ENCODE data around the gene RPS21. TPM values are rescaled to one million over a fixed set of nuclear protein-coding genes. Genes with fewer than 3 reads are reported as not detected.
"Not testable (repeated sequence)": the region's sequence is repeated elsewhere in the genome, so short reads cannot be mapped to it uniquely, and the experiment has no call there.

RPS21 gene
- polyA plus RNA-seq, 1 donor: 1,316 TPM

- no peak for DNase-seq (ENCODE audit: low read depth)
Observed at GRCh38 chr20:62365814-62366369, 21.0 kb upstream of the RPS21 start.

GRCh38 chr20:62366370-62367135 is 20.4 kb upstream of the RPS21 start:
- no peak for DNase-seq (ENCODE audit: low read depth)

- no peak for DNase-seq (ENCODE audit: low read depth)
Observed at GRCh38 chr20:62367136-62367632, 19.7 kb upstream of the RPS21 start, which contains the start of gene LAMA5. TSS of gene LAMA5 (minus strand) at chr20:62367312. CDS start at chr20:62367245, 67 bp downstream.

GRCh38 chr20:62367633-62368391 is 19.1 kb upstream of the RPS21 start:
- no peak for DNase-seq (ENCODE audit: low read depth)

GRCh38 chr20:62368392-62368975 is 18.4 kb upstream of the RPS21 start:
- DNase-seq (ENCODE audit: low read depth): no peak

GRCh38 chr20:62368976-62369814 is 17.7 kb upstream of the RPS21 start:
- no peak for DNase-seq (ENCODE audit: low read depth)

GRCh38 chr20:62369815-62370114 is 17.1 kb upstream of the RPS21 start:
- DNase-seq (ENCODE audit: low read depth): no peak

GRCh38 chr20:62370115-62370806 is 16.6 kb upstream of the RPS21 start:
- DNase-seq (ENCODE audit: low read depth): no peak

GRCh38 chr20:62370807-62371587 is 15.9 kb upstream of the RPS21 start:
- no peak for DNase-seq (ENCODE audit: low read depth)

- no peak for DNase-seq (ENCODE audit: low read depth)
Observed at GRCh38 chr20:62371588-62372041, 15.3 kb upstream of the RPS21 start.

GRCh38 chr20:62372042-62372993 is 14.6 kb upstream of the RPS21 start:
- no peak for DNase-seq (ENCODE audit: low read depth)

GRCh38 chr20:62373631-62374179 is 13.2 kb upstream of the RPS21 start:
- not testable (repeated sequence) for DNase-seq (ENCODE audit: low read depth)

GRCh38 chr20:62374331-62375152 is 12.4 kb upstream of the RPS21 start:
- no peak for DNase-seq (ENCODE audit: low read depth)

- DNase-seq (ENCODE audit: low read depth): no peak
Observed at GRCh38 chr20:62376112-62377063, 10.5 kb upstream of the RPS21 start.

GRCh38 chr20:62377064-62377461 is 9.8 kb upstream of the RPS21 start:
- no peak for DNase-seq (ENCODE audit: low read depth)

- no peak for DNase-seq (ENCODE audit: low read depth)
Observed at GRCh38 chr20:62377615-62378178, 9.2 kb upstream of the RPS21 start.

All from forelimb muscle (tissue), 1 donor.